SK-N-SH treated with all-trans-retinoic acid at 6 μM for 48 hours (cell line): ENCODE results near the gene KIF12.

Experiments
- ATAC-seq: fragments of 200-7000 bp; cut with Tn5 transposase; 3 replicates; pipeline ENCODE4 v1.9.1; 2020; ENCODE audit warnings: mild to moderate bottlenecking, moderate library complexity
- ARNTL ChIP-seq: fragments of 450-650 bp; formaldehyde crosslinking; IDR thresholded peaks from 2 replicates; pipeline ENCODE4 v1.5.0; 2020; ENCODE audit warnings: low read depth, mild to moderate bottlenecking, moderate library complexity, borderline replicate concordance
- BACH2 ChIP-seq: fragments of 250-450 bp; sonication (Bioruptor Pico); IDR thresholded peaks from 2 replicates; pipeline ENCODE4 v1.9.0; 2021; ENCODE audit warnings: mild to moderate bottlenecking, borderline replicate concordance
- CSDC2 ChIP-seq: fragments of 250-450 bp; sonication (Bioruptor Pico); IDR thresholded peaks from 2 replicates; pipeline ENCODE4 v1.5.0; 2020; ENCODE audit warnings: mild to moderate bottlenecking, moderate library complexity
- ESRRG ChIP-seq: fragments of 250-450 bp; sonication (Bioruptor Pico); IDR thresholded peaks from 2 replicates; pipeline ENCODE4 v1.6.1; 2021; ENCODE audit warnings: mild to moderate bottlenecking
- GLIS3 ChIP-seq: fragments of 250-450 bp; sonication (Bioruptor Pico); IDR thresholded peaks from 2 replicates; pipeline ENCODE4 v1.5.0; 2020; ENCODE audit warnings: mild to moderate bottlenecking, moderate library complexity
- ISL1 ChIP-seq: fragments of 250-450 bp; sonication (Bioruptor Pico); IDR thresholded peaks from 2 replicates; pipeline ENCODE4 v2.1.2; 2022; ENCODE audit warnings: mild to moderate bottlenecking, moderate library complexity
- PPARA ChIP-seq: fragments of 250-450 bp; sonication (Bioruptor Pico); IDR thresholded peaks from 2 replicates; pipeline ENCODE4 v1.5.0; 2020; ENCODE audit warnings: mild to moderate bottlenecking, borderline replicate concordance
- RARB ChIP-seq: fragments of 250-450 bp; sonication (Bioruptor Pico); IDR thresholded peaks from 2 replicates; pipeline ENCODE4 v1.8.0; 2021; ENCODE audit warnings: mild to moderate bottlenecking, moderate library complexity
- SNAI2 ChIP-seq: fragments of 250-450 bp; sonication (Bioruptor Pico); IDR thresholded peaks from 2 replicates; pipeline ENCODE4 v1.5.0; 2020; ENCODE audit warnings: mild to moderate bottlenecking, moderate library complexity
- TCF4 ChIP-seq: fragments of 250-450 bp; sonication (Bioruptor Pico); IDR thresholded peaks from 2 replicates; pipeline ENCODE4 v1.8.0; 2021; ENCODE audit warnings: mild to moderate bottlenecking, moderate library complexity, borderline replicate concordance
- TSHZ2 ChIP-seq: fragments of 250-450 bp; sonication (Bioruptor Pico); IDR thresholded peaks from 2 replicates; pipeline ENCODE4 v1.5.0; 2020; ENCODE audit warnings: mild to moderate bottlenecking, moderate library complexity
- ZC3H10 ChIP-seq: fragments of 250-450 bp; sonication (Bioruptor Pico); IDR thresholded peaks from 2 replicates; pipeline ENCODE4 v1.5.1; 2021; ENCODE audit warnings: mild to moderate bottlenecking, moderate library complexity
- ZFP3 ChIP-seq: fragments of 250-450 bp; sonication (Bioruptor Pico); IDR thresholded peaks from 2 replicates; pipeline ENCODE4 v1.5.0; 2020; ENCODE audit warnings: mild to moderate bottlenecking, moderate library complexity
- ZFP30 ChIP-seq: fragments of 450-650 bp; formaldehyde crosslinking; IDR thresholded peaks from 2 replicates; pipeline ENCODE4 v1.5.0; 2022; ENCODE audit warnings: mild to moderate bottlenecking, moderate library complexity
- ZNF70 ChIP-seq: fragments of 450-650 bp; formaldehyde crosslinking; IDR thresholded peaks from 2 replicates; pipeline ENCODE4 v1.5.0; 2020; ENCODE audit warnings: mild to moderate bottlenecking, moderate library complexity
- ZNF8 ChIP-seq: fragments of 450-650 bp; formaldehyde crosslinking; IDR thresholded peaks from 2 replicates; pipeline ENCODE4 v1.5.0; 2020; ENCODE audit warnings: mild to moderate bottlenecking, moderate library complexity
- TF ChIP-seq, protein P1 (sequence below): fragments of 250-450 bp; sonication (Bioruptor Pico); IDR thresholded peaks from 2 replicates; pipeline ENCODE4 v1.8.0; 2021; ENCODE audit warnings: low read depth, mild to moderate bottlenecking, moderate library complexity, borderline replicate concordance
- TF ChIP-seq, protein P2 (sequence below): fragments of 250-450 bp; sonication (Bioruptor Pico); IDR thresholded peaks from 2 replicates; pipeline ENCODE4 v1.5.1; 2020; ENCODE audit warnings: low read depth, mild to moderate bottlenecking, moderate library complexity
- TF ChIP-seq, protein P3 (sequence below): fragments of 250-450 bp; sonication (Bioruptor Pico); IDR thresholded peaks from 2 replicates; pipeline ENCODE4 v1.5.1; 2021; ENCODE audit warnings: mild to moderate bottlenecking, moderate library complexity

Gene KIF12

DNA sequence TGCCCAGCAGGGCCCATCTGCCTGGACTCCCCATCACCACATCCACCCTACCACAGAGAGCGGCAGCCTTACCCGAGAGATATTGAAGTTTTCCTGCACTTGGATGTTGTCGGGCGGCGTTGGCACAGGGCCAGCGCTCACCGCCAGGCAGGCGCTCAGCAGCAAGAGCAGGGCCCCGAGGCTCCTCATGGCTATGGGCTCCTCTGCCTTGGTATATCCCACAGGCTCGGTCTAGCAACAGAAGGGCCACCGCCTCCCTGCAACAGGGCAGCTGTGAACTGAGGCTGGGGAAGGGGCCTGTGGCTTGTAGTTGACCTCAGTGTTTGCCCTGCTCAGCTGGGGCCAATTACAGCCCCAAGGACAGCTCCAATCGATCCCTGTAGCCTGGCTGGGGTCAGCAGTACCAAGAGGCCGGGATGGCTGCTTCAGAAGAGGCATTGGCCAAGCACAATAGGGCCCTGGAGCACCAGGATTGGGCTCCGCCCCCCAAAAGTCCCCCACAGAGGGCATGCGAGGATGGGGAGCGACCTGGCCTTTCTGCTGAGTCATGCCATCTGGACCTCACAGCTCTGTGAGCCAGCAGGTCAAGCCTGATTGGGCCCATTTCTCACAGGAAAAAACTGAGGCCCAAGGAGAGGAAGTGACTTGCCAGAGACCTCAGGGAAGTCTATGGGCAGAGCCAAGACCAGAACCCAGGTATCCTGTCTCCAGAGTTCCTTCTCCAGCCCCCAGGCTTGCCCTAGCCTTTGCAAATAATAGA lies 20.9 kb downstream of the KIF12 start, which contains the start of gene AMBP:
Gene AMBP (minus strand): TSS at position 280 of the 760 bp plus-strand sequence. CDS start 91 bp downstream, at position 189.
- ATAC-seq = no peak
- TF ChIP-seq, protein P1, sequence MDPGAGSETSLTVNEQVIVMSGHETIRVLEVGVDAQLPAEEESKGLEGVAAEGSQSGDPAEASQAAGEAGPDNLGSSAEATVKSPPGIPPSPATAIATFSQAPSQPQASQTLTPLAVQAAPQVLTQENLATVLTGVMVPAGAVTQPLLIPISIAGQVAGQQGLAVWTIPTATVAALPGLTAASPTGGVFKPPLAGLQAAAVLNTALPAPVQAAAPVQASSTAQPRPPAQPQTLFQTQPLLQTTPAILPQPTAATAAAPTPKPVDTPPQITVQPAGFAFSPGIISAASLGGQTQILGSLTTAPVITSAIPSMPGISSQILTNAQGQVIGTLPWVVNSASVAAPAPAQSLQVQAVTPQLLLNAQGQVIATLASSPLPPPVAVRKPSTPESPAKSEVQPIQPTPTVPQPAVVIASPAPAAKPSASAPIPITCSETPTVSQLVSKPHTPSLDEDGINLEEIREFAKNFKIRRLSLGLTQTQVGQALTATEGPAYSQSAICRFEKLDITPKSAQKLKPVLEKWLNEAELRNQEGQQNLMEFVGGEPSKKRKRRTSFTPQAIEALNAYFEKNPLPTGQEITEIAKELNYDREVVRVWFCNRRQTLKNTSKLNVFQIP (CRISPR knock-in tag) = no peak
- TF ChIP-seq ISL1 (CRISPR knock-in tag) (no peak), TSHZ2 (no peak), PPARA (no peak), ZFP30 (CRISPR knock-in tag) (no peak), RARB (CRISPR knock-in tag) (no peak)

- TF ChIP-seq ZFP3 (no peak), BACH2 (no peak), ZNF8 (CRISPR knock-in tag) (no peak), ARNTL (CRISPR knock-in tag) (no peak), ZNF70 (CRISPR knock-in tag) (no peak), ESRRG (CRISPR knock-in tag) (no peak), ZC3H10 (CRISPR knock-in tag) (no peak), CSDC2 (CRISPR knock-in tag) (no peak), ZFP30 (CRISPR knock-in tag) (no peak), GLIS3 (CRISPR knock-in tag) (no peak), TCF4 (no peak), RARB (CRISPR knock-in tag) (no peak)
- TF ChIP-seq, protein P2, sequence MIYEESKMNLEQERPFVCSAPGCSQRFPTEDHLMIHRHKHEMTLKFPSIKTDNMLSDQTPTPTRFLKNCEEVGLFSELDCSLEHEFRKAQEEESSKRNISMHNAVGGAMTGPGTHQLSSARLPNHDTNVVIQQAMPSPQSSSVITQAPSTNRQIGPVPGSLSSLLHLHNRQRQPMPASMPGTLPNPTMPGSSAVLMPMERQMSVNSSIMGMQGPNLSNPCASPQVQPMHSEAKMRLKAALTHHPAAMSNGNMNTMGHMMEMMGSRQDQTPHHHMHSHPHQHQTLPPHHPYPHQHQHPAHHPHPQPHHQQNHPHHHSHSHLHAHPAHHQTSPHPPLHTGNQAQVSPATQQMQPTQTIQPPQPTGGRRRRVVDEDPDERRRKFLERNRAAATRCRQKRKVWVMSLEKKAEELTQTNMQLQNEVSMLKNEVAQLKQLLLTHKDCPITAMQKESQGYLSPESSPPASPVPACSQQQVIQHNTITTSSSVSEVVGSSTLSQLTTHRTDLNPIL (CRISPR knock-in tag) = no peak
- TF ChIP-seq, protein P1 (CRISPR knock-in tag) = no peak
- ATAC-seq = no peak
These were observed 21.8 kb downstream of the KIF12 start for GRCh38 chr9:114077162-114077837.

- no peak for ATAC-seq
- TF ChIP-seq GLIS3 (CRISPR knock-in tag) (no peak), TCF4 (no peak), TSHZ2 (no peak), CSDC2 (CRISPR knock-in tag) (no peak), ESRRG (CRISPR knock-in tag) (no peak), RARB (CRISPR knock-in tag) (no peak), SNAI2 (no peak), ZNF8 (CRISPR knock-in tag) (no peak)
- TF ChIP-seq, protein P2 (CRISPR knock-in tag) = no peak
- TF ChIP-seq, protein P3, sequence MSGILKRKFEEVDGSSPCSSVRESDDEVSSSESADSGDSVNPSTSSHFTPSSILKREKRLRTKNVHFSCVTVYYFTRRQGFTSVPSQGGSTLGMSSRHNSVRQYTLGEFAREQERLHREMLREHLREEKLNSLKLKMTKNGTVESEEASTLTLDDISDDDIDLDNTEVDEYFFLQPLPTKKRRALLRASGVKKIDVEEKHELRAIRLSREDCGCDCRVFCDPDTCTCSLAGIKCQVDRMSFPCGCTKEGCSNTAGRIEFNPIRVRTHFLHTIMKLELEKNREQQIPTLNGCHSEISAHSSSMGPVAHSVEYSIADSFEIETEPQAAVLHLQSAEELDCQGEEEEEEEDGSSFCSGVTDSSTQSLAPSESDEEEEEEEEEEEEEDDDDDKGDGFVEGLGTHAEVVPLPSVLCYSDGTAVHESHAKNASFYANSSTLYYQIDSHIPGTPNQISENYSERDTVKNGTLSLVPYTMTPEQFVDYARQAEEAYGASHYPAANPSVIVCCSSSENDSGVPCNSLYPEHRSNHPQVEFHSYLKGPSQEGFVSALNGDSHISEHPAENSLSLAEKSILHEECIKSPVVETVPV (CRISPR knock-in tag) = no peak
These were observed 22.6 kb downstream of the KIF12 start for GRCh38 chr9:114076237-114077161.
